Dendritic cell treated with granulocyte-macrophage colony-stimulating factor and Interleukin-4, amounts not matched to agents 40 ng/mL and 50 ng/mL, for 4 days (primary cell): ENCODE measurements around the gene AIDA.
A peak's percentile ranks its signal among the peaks of the same experiment; 100 is the strongest.

ENCODE experiments used
- H3K27ac Mint-ChIP-seq: one replicate; pipeline ENCODE4 v1.8.0; 2022; ENCODE audit warnings: mild to moderate bottlenecking, mixed read lengths
- H3K27me3 Mint-ChIP-seq: one replicate; pipeline ENCODE4 v1.8.0; 2022; ENCODE audit warnings: mild to moderate bottlenecking, mixed read lengths
- H3K36me3 Mint-ChIP-seq: one replicate; pipeline ENCODE4 v1.8.0; 2022; ENCODE audit warnings: low read depth, mixed read lengths
- H3K4me1 Mint-ChIP-seq: one replicate; pipeline ENCODE4 v1.8.0; 2022; ENCODE audit warnings: low read depth, mixed read lengths
- H3K4me3 Mint-ChIP-seq: one replicate; pipeline ENCODE4 v1.8.0; 2022; ENCODE audit warnings: mild to moderate bottlenecking, moderate library complexity, mixed read lengths
- H3K9me3 Mint-ChIP-seq: one replicate; pipeline ENCODE4 v1.8.0; 2022; ENCODE audit warnings: mixed read lengths
- intact Hi-C: fragments of 100-400 bp; cut with micrococcal nuclease; formaldehyde crosslinking; loops from one replicate; pipeline ENCODE4 v1.15.0; 2022

Gene AIDA

DNA sequence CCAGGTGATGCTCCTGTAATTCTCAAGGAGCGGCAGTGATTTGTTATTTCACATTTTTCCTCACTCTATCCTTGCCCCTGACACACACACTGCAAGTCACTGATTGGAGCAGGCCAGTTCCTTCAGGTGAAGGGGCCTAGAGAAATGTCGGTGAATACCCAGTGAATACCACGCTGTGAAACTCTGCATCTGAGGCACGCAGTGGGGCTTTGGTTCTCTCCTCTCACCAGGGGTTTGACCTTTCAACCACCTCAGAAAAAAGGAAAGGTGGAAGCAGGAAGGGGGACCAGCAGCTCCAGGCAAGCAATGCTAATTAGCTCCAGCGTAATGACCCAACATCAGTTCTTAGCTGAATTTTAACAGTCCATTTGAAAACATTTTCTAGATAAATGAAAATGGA, 24.2 kb upstream of the AIDA start:
- Mint-ChIP-seq H3K27ac (no peak overlapping the region), H3K36me3 (peaks cover 37% of the 10 kb centered on the region)
- intact Hi-C loops = loop anchor here (5.0 kb wide), 2 partner anchors 81 to 356 kb away; partner anchors contain the start of gene DISP1

DNA sequence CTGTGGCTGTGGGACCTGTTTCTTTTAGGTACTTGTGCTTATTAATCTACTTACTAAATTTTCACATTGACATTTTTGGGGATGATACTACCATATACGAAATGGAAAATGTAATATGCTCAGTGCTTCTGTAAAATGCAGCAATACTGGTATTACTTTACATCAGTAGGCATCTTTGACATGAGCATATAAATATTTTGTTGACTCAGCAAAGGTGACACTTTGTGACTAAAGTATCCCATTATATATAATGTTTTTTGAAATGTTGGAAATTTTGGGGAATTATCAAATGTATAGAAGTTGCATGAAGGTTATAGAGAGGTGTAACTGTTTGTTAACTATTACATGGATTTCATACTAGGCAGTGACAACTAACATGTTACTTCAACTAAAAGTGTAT, 22.4 kb upstream of the AIDA start:
- peaks cover 55% of the 10 kb centered on the region for H3K36me3 Mint-ChIP-seq
- intact Hi-C loops = loop anchor here (5.0 kb wide), 2 partner anchors 83 to 358 kb away; partner anchors contain the start of gene DISP1
- peaks cover 23% of the 10 kb centered on the region for H3K4me1 Mint-ChIP-seq
- H3K9me3 Mint-ChIP-seq = no peaks in the 10 kb centered on the region
- H3K4me3 Mint-ChIP-seq = no peak overlapping the region
- no peak overlapping the region for H3K27ac Mint-ChIP-seq
- peaks cover 10% of the 10 kb centered on the region for H3K27me3 Mint-ChIP-seq

More for the DNA sequence above, 24.2 kb upstream of the AIDA start:
- no peaks in the 10 kb centered on the region for H3K9me3 Mint-ChIP-seq
- H3K27me3 Mint-ChIP-seq = peaks cover 13% of the 10 kb centered on the region
- H3K4me1 Mint-ChIP-seq = peaks cover 7% of the 10 kb centered on the region
- no peak overlapping the region for H3K4me3 Mint-ChIP-seq

DNA sequence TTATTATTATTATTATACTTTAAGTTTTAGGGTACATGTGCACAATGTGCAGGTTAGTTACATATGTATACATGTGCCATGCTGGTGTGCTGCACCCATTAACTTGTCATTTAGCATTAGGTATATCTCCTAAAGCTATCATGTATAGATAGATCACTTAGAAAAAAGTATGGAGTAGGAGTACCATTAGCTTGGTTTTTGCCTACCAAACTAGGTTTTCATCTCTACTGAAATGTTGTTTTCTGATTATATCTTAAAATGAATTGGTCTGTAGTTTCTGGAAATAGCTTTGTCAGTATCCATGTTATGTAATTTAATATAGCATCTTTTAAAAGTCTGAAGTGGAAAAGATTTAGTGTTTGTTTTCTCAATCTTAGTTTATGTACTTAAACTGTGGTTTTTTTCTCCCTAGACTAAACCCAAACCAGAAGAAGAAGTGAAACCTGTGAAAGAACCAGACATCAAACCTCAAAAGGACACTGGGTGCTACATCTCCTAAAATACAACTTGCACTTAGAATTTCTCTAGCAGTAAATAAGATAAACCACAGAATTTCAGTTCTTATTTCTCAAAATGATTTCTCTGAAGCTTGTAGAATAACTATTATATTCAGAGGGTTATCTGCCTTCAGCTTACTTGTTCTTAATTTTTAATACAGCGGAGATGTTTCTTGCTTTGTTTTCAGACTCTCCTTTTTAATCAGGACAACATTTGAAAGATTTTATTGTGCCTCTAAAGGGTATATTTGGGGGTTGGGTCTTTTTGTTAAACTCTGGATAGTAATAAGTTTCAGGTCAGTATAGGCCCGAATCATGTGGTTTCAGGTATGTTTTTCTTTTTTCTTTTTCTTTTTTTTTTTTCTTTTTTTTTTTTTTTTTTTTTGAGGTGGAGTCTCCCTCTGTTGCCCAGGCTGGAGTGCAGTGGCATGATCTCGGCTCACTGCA, 20.2 kb upstream of the AIDA start:
- peaks cover 77% of the 10 kb centered on the region for H3K36me3 Mint-ChIP-seq
- peaks cover 21% of the 10 kb centered on the region for H3K27me3 Mint-ChIP-seq
- H3K4me3 Mint-ChIP-seq = no peak overlapping the region
- peaks cover 29% of the 10 kb centered on the region for H3K4me1 Mint-ChIP-seq
- intact Hi-C loops = no loop called here
- no peaks in the 10 kb centered on the region for H3K9me3 Mint-ChIP-seq
- H3K27ac Mint-ChIP-seq = no peak overlapping the region

DNA sequence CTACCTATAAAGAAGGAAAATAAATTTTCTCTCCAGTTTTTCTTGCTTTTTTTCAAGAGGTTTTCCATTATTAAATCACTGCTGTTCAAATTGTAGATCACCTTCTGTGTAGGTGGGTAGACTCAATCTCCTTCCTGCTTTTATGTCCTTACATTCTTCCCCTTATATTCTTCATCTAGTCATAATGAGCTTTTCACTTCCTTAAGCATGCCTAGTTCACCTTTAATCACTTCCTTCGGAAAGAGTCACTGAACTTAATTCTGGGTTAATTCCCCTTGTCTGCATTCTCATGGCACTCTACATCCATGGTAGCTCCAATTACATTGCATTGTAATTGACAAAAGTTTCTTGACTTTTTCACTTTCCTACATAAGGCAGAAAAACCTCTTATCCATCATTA, 18.6 kb upstream of the AIDA start:
- H3K9me3 Mint-ChIP-seq = no peaks in the 10 kb centered on the region
- H3K36me3 Mint-ChIP-seq = peaks cover 87% of the 10 kb centered on the region
- intact Hi-C loops = no loop called here
- H3K27ac Mint-ChIP-seq = no peak overlapping the region
- H3K4me1 Mint-ChIP-seq = peaks cover 29% of the 10 kb centered on the region
- H3K27me3 Mint-ChIP-seq = peaks cover 24% of the 10 kb centered on the region
- H3K4me3 Mint-ChIP-seq = no peak overlapping the region

DNA sequence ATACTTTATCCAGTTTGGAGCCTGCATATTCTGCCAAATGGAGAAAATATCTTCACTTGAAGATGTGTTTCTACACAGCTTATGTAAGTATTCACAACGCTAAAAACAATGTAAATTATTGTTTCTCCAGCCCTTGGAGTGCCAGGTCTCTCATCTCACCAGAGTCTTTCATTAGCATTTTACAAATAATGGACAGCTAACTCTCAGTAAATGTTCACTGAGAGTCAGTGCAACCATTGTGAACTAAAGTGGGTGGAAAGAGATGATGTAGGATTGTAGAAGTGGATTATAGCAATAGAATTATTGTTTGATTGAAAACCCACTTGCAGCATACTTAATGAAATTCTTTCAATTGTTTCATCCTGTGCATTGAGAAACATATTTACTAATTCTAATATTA, 16.5 kb upstream of the AIDA start:
- intact Hi-C loops = no loop called here
- H3K9me3 Mint-ChIP-seq = no peaks in the 10 kb centered on the region
- H3K36me3 Mint-ChIP-seq = peaks cover 95% of the 10 kb centered on the region
- peaks cover 22% of the 10 kb centered on the region for H3K27me3 Mint-ChIP-seq
- H3K27ac Mint-ChIP-seq = no peak overlapping the region
- no peak overlapping the region for H3K4me3 Mint-ChIP-seq
- H3K4me1 Mint-ChIP-seq = peaks cover 29% of the 10 kb centered on the region

DNA sequence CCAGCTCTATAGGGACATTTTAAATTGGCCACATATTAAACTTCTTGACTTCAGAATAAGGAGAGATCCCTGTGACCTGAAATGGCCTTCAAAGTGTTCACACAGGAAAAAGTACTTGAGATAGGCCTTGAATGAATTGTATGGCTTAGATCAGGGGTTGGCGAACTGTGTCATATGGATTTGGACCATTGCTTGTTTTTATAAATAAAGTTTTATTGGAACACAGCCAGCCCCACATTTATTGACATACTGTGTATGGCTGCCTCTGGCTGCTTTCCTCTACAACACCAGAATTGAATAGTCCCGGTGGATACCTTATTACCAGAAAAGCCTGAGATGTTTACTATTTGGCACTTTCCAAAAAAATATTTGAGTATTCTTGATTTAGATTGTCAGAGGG, 4.1 kb upstream of the AIDA start:
- H3K36me3 Mint-ChIP-seq = peaks cover 69% of the 10 kb centered on the region
- H3K4me1 Mint-ChIP-seq = peaks cover 17% of the 10 kb centered on the region
- no peaks in the 10 kb centered on the region for H3K27me3 Mint-ChIP-seq
- intact Hi-C loops = no loop called here
- H3K27ac Mint-ChIP-seq = no peak overlapping the region
- H3K4me3 Mint-ChIP-seq = no peak overlapping the region
- no peaks in the 10 kb centered on the region for H3K9me3 Mint-ChIP-seq

DNA sequence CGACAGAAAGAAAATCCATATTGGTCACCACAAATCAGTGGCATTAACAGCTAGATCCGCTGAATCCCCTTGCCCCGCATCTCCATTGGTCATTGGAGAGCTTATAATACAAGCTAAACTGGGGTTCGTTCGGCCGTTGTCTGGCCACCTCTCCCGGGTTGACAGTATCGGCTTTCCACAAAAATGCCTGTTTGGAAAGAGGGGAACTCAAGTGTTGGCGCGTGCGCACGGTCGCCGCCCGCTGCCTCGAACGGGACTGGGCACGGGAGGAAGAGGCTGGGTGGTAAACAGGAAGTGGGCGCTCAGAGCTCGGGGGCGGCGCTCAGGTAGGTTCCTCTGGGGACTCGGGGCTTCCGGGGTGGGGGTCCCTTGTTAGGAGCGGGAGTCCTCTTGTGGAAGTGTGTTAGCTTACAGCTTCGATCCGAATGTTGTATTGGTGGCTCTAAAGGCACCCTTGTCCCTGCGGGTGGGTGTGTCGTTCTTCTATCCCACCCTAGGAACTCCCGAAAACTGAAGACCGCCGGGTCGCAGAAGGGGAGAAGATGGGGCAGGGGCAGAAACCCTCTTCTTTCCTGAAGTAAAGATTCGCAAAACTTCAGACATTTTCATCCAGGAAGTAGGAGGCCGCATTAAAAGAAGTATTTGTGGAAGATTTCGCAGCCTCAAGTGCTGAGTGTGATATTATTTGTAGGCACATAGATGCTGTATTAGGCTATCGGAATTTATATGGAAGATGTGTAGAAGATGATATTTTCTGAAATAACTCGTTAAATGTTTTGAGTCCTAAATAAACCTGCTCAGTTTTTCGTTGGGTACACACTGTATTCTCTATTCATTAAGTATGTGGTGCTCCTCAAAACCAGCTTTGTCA, 1.0 kb upstream of the AIDA start:
- Mint-ChIP-seq H3K4me3 (peak overlapping the region; percentile 96), H3K27me3 (no peaks in the 10 kb centered on the region), H3K4me1 (peaks cover 33% of the 10 kb centered on the region), H3K27ac (peak overlapping the region; percentile 95), H3K36me3 (peaks cover 48% of the 10 kb centered on the region), H3K9me3 (no peaks in the 10 kb centered on the region)
- intact Hi-C loops = loop anchor here (1.0 to 2.0 kb wide), 2 partner anchors 69 to 249 kb away; no protein-coding TSS in a partner anchor

DNA sequence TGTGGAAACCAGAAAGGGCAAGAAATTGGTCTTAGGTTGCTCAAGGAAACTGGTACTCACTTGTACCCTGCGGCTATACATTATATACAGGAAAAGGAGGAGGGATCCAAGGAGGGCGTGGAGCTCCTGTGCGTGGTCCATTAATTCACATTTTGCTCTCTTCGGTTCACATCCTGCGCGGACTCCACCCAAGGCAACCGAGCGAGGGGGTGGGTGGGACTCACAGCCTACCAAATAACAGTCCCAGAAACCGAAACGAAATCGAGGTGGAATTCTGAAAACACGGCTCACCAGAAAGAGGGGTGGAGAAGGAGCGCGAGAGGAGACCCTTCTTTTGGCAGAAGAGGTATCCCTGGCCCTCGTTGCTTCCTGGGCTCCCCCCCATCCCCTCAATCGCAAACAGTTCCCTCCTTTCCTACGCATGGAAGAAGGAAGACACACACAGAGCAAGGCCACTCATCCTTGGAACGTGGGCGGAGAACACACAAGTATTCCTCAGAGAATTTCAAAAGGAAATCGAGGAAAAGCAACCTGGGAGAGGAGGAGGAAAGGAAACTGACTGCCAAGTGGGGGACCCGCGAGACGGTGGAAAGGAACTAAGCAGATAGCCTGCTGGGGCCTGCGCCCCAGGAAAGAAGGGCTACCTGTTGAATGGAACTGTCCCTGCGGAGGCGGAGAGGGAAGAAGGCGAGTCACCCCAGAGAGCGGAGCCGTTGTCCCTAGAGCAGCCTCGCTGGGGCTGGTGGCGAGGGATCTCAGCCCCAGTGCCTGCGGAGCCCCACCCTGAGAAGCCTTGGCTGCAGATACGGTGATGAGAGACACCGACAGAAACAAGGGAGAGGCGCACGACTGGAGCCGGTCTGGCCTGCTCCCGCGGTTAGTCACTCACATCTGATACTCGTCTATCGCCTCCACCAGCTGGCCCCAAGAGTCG, 705 bp downstream of the AIDA start:
- Mint-ChIP-seq H3K27me3 (no peaks in the 10 kb centered on the region), H3K9me3 (no peaks in the 10 kb centered on the region), H3K4me3 (peak overlapping the region; percentile 96), H3K27ac (peak overlapping the region; percentile 95), H3K36me3 (peaks cover 37% of the 10 kb centered on the region), H3K4me1 (peaks cover 30% of the 10 kb centered on the region)
- intact Hi-C loops = loop anchor here (2.0 kb wide), 1 partner anchor 247 kb away; no protein-coding TSS in a partner anchor

DNA sequence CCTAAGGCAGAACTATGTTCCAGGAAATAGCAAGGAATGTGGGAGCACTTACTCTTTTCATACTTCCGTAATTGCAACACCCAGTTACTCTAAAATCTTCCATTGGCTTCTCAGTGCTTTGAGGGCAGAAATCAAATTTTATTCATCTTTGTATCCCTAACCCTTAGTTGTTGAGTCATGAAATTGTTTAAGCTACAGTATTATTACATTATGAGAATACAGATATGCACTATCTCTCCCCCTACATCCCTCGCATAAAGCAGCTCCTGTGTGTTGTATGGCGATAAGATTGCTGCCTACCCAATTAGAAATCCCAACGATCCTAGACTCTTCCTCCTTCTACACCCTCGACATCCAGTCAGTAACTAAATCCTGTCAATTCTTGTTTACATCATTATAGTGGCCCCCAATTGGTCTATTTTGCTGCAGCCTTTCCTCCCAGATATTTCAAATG, 2.6 kb downstream of the AIDA start:
- Mint-ChIP-seq H3K36me3 (peaks cover 37% of the 10 kb centered on the region), H3K27ac (no peak overlapping the region), H3K4me3 (no peak overlapping the region), H3K9me3 (no peaks in the 10 kb centered on the region), H3K27me3 (no peaks in the 10 kb centered on the region), H3K4me1 (peaks cover 28% of the 10 kb centered on the region)
- intact Hi-C loops = no loop called here

DNA sequence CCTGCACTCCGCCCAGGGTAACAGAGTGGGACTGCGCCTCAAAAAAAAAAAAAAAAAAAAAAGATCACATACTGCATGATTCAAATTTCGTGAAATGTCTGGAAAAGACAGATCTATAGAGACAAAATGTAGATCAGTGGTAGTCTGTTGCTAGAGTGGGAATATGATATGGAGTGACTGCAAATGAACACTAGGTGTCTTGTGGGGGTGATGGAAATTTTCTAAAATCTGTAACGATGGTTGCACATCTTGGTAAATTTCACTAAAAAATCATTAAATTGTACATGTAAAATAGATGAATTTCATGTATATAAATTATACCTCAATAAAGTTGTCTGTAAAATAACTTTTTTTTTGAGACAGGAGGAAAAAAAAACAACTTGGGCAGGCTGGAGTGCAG, 5.5 kb downstream of the AIDA start:
- Mint-ChIP-seq H3K27me3 (no peaks in the 10 kb centered on the region), H3K4me3 (no peak overlapping the region), H3K9me3 (no peaks in the 10 kb centered on the region), H3K36me3 (peaks cover 38% of the 10 kb centered on the region), H3K27ac (no peak overlapping the region), H3K4me1 (peaks cover 18% of the 10 kb centered on the region)
- intact Hi-C loops = no loop called here

DNA sequence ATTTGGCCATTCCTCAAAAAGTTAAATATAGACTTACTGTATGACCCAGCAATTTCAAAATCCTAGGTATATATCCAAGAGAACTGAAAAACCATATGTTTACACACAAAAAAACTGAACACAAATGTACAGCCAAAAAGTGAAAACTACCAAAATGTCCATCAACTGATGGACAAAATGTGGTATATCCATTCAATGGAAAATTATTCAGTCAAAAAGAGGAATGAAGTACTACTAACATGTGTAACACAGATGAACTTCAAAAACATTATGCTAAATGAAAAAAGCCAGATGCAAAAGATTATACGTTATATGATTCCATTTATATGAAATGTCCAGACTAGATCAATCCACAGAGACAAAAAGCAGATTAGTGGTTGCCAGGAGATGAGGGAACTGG, 8.0 kb downstream of the AIDA start:
- Mint-ChIP-seq H3K27me3 (no peaks in the 10 kb centered on the region), H3K4me3 (no peak overlapping the region), H3K9me3 (no peaks in the 10 kb centered on the region), H3K4me1 (peaks cover 2% of the 10 kb centered on the region), H3K27ac (no peak overlapping the region), H3K36me3 (peaks cover 40% of the 10 kb centered on the region)
- intact Hi-C loops = no loop called here

DNA sequence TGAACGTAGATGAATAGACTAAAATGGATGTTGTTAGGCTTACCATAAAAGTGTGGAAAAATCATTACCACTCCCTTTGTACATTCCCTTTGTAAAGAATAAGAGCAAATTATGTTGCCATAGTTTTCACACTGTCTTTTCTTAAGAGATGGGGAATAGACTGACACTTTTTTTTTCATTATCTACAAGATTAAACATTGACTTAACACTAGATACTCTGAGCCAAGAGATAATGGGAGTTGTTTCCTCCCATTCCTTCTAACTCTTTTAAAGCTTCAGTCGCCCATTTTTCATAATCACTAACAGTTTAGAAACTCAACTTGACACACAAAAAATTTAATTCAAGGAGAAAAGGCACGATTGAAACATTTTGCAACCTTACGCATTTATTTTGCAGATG, 10.1 kb downstream of the AIDA start:
- H3K27ac Mint-ChIP-seq = no peak overlapping the region
- H3K4me1 Mint-ChIP-seq = no peaks in the 10 kb centered on the region
- H3K9me3 Mint-ChIP-seq = no peaks in the 10 kb centered on the region
- intact Hi-C loops = no loop called here
- H3K4me3 Mint-ChIP-seq = no peak overlapping the region
- H3K27me3 Mint-ChIP-seq = no peaks in the 10 kb centered on the region
- peaks cover 41% of the 10 kb centered on the region for H3K36me3 Mint-ChIP-seq

DNA sequence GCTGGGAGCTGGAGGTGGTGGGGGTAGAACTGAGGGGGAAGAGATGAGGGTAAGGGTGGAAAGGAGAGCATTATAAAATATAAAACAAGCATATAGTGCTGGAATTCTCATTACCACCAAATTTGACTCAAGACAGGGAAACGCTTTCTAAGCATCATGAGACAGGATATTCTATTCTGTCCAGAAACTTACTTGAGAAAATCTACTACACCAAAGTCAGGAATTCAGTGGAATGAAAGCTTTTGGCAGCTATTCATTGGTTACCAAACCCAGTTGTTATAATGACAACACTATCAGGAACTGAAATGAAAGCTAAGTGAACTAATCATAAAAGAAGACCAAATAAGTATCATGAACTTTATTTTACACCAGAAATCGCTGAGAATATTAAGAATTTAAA, 14.5 kb downstream of the AIDA start:
- Mint-ChIP-seq H3K4me3 (no peak overlapping the region), H3K4me1 (no peaks in the 10 kb centered on the region), H3K9me3 (no peaks in the 10 kb centered on the region), H3K27ac (no peak overlapping the region), H3K27me3 (no peaks in the 10 kb centered on the region), H3K36me3 (peaks cover 27% of the 10 kb centered on the region)
- intact Hi-C loops = no loop called here
